GM18858 (cell line): ENCODE data around the gene ZMAT5.

Source experiments
- ATAC-seq: cut with Tn5 transposase; IDR thresholded peaks from one replicate; pipeline ENCODE4 v1.9.1; 2021; ENCODE audit not compliant: unreplicated experiment

ZMAT5 gene

GRCh38 chr22:29691636-29692326 lies 75.0 kb downstream of the ZMAT5 start:
- no peak for ATAC-seq

- no peak for ATAC-seq
Measured at GRCh38 chr22:29690476-29690875, 76.3 kb downstream of the ZMAT5 start.

GRCh38 chr22:29689880-29690213 lies 77.0 kb downstream of the ZMAT5 start:
- no peak for ATAC-seq

- no peak for ATAC-seq
Measured at GRCh38 chr22:29689206-29689879, 77.5 kb downstream of the ZMAT5 start.

GRCh38 chr22:29684244-29684643 lies 82.6 kb downstream of the ZMAT5 start:
- no peak for ATAC-seq

- ATAC-seq = no peak
Measured at GRCh38 chr22:29683536-29683935, 83.3 kb downstream of the ZMAT5 start.
